GM21619 (cell line): ENCODE data around the gene CAMK2B.

Source experiments
- ATAC-seq: cut with Tn5 transposase; IDR thresholded peaks from one replicate; pipeline ENCODE4 v1.9.1; 2021; ENCODE audit not compliant: unreplicated experiment

The CAMK2B gene

GRCh38 chr7:44330331-44330730 is 4.9 kb upstream of the CAMK2B start:
- ATAC-seq: no peak

GRCh38 chr7:44329888-44330287 is 4.5 kb upstream of the CAMK2B start:
- no peak for ATAC-seq

GRCh38 chr7:44329081-44329480 is 3.7 kb upstream of the CAMK2B start:
- ATAC-seq: no peak

GRCh38 chr7:44327981-44328380 is 2.6 kb upstream of the CAMK2B start:
- no peak for ATAC-seq

GRCh38 chr7:44326261-44327125 is 1.1 kb upstream of the CAMK2B start:
- no peak for ATAC-seq

- no peak for ATAC-seq
These were observed 432 bp upstream of the CAMK2B start for GRCh38 chr7:44325811-44326241.

- ATAC-seq: no peak
These were observed 753 bp downstream of the CAMK2B start for GRCh38 chr7:44324481-44325200.

- no peak for ATAC-seq
These were observed 1.3 kb downstream of the CAMK2B start for GRCh38 chr7:44324204-44324480.

- no peak for ATAC-seq
These were observed 1.8 kb downstream of the CAMK2B start for GRCh38 chr7:44323381-44324203.

- no peak for ATAC-seq
These were observed 2.6 kb downstream of the CAMK2B start for GRCh38 chr7:44322631-44323363.

GRCh38 chr7:44321796-44322195 is 3.6 kb downstream of the CAMK2B start:
- no peak for ATAC-seq

GRCh38 chr7:44320794-44321371 is 4.5 kb downstream of the CAMK2B start:
- ATAC-seq: no peak

- ATAC-seq: no peak
These were observed 5.3 kb downstream of the CAMK2B start for GRCh38 chr7:44320141-44320540.

- no peak for ATAC-seq
These were observed 7.1 kb downstream of the CAMK2B start for GRCh38 chr7:44318332-44318731.

- no peak for ATAC-seq
These were observed 10.0 kb downstream of the CAMK2B start for GRCh38 chr7:44315301-44315903.

GRCh38 chr7:44313621-44314031 is 11.8 kb downstream of the CAMK2B start:
- no peak for ATAC-seq

GRCh38 chr7:44313016-44313415 is 12.4 kb downstream of the CAMK2B start:
- ATAC-seq: no peak

GRCh38 chr7:44311561-44312495 is 13.6 kb downstream of the CAMK2B start:
- no peak for ATAC-seq

GRCh38 chr7:44310221-44310848 is 15.1 kb downstream of the CAMK2B start:
- no peak for ATAC-seq
